HG03095 (cell line): ENCODE measurements around the gene PRDM16.

Experiments
- ATAC-seq: cut with Tn5 transposase; IDR thresholded peaks from one replicate; pipeline ENCODE4 v1.9.1; 2021; ENCODE audit warnings: moderate library complexity; ENCODE audit not compliant: unreplicated experiment

PRDM16 gene

GRCh38 chr1:3345792-3346191 is 276.8 kb downstream of the PRDM16 start:
- ATAC-seq: no peak

GRCh38 chr1:3346478-3346877 is 277.5 kb downstream of the PRDM16 start:
- ATAC-seq: no peak

GRCh38 chr1:3347257-3348020 is 278.4 kb downstream of the PRDM16 start:
- no peak for ATAC-seq

GRCh38 chr1:3348196-3348865 is 279.3 kb downstream of the PRDM16 start:
- no peak for ATAC-seq

- ATAC-seq: no peak
Observed at GRCh38 chr1:3349161-3349967, 280.4 kb downstream of the PRDM16 start.

GRCh38 chr1:3349968-3350299 is 280.9 kb downstream of the PRDM16 start:
- ATAC-seq: no peak

- ATAC-seq: no peak
Observed at GRCh38 chr1:3350506-3351261, 281.7 kb downstream of the PRDM16 start.

GRCh38 chr1:3351449-3352298 is 282.7 kb downstream of the PRDM16 start:
- ATAC-seq: no peak

- no peak for ATAC-seq
Observed at GRCh38 chr1:3352299-3352951, 283.4 kb downstream of the PRDM16 start.

- ATAC-seq: no peak
Observed at GRCh38 chr1:3352952-3353331, 283.9 kb downstream of the PRDM16 start.

GRCh38 chr1:3353876-3354275 is 284.9 kb downstream of the PRDM16 start:
- no peak for ATAC-seq

GRCh38 chr1:3355089-3355488 is 286.1 kb downstream of the PRDM16 start:
- no peak for ATAC-seq

- ATAC-seq: no peak
Observed at GRCh38 chr1:3355894-3356826, 287.2 kb downstream of the PRDM16 start.

GRCh38 chr1:3356827-3357460 is 287.9 kb downstream of the PRDM16 start:
- ATAC-seq: no peak

- ATAC-seq: no peak
Observed at GRCh38 chr1:3357526-3358297, 288.7 kb downstream of the PRDM16 start.

- ATAC-seq: no peak
Observed at GRCh38 chr1:3359351-3359750, 290.3 kb downstream of the PRDM16 start.

- no peak for ATAC-seq
Observed at GRCh38 chr1:3359756-3360440, 290.9 kb downstream of the PRDM16 start.
